Measurements from ENCODE around the gene TNFRSF8.

DNA sequence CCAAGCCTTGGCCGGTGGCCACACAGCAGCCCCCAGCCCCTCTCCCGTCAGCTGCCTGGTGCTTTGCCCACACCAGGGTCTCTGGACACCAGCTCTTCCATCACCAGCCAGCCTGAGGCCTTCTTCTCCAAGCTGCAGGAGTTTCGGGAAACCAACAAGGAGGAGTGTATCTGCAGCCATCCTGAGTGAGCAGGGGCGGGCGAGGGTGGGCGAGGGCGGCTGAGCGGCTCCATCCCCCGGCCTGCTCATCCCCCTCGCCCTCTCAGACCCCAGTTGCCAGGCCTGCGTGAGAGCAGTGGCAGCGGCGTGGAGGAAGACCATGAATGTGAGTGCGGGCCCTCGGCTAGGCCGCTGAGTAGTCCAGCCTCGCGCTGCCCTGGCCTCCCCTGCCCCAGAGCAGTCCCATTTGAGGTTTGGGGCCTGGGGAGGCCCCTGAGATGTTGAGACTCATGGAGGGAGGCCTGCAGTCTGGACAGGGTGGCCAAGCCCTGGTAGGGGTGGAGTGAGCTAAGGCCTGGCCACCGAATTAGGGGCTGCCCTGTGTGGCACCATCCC, 34.1 kb upstream of the TNFRSF8 start:
- no peak for TF ChIP-seq EZH2 (IDR thresholded peaks at IDR 0.05; ENCODE audit: borderline replicate concordance, low read length)
- TF ChIP-seq, protein P1, sequence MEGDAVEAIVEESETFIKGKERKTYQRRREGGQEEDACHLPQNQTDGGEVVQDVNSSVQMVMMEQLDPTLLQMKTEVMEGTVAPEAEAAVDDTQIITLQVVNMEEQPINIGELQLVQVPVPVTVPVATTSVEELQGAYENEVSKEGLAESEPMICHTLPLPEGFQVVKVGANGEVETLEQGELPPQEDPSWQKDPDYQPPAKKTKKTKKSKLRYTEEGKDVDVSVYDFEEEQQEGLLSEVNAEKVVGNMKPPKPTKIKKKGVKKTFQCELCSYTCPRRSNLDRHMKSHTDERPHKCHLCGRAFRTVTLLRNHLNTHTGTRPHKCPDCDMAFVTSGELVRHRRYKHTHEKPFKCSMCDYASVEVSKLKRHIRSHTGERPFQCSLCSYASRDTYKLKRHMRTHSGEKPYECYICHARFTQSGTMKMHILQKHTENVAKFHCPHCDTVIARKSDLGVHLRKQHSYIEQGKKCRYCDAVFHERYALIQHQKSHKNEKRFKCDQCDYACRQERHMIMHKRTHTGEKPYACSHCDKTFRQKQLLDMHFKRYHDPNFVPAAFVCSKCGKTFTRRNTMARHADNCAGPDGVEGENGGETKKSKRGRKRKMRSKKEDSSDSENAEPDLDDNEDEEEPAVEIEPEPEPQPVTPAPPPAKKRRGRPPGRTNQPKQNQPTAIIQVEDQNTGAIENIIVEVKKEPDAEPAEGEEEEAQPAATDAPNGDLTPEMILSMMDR (IDR thresholded peaks at IDR 0.05; ENCODE audit: low read length) = no peak
